Measurements from ENCODE around the gene NANOS1. TPM values are rescaled to one million over a fixed set of nuclear protein-coding genes. Genes with fewer than 3 reads are reported as not detected.
"Not testable (repeated sequence)": the region's sequence is repeated elsewhere in the genome, so short reads cannot be mapped to it uniquely, and the experiment has no call there.

The NANOS1 gene
- total RNA-seq, 1 donor from 2014 or later, result 2.8 TPM

GRCh38 chr10:119006451-119007210 lies 22.9 kb upstream of the NANOS1 start:
- no peak for DNase-seq (ENCODE audit: extremely low read depth, low read depth, low spot score)

- no peak for DNase-seq (ENCODE audit: extremely low read depth, low read depth, low spot score)
These were observed 22.3 kb upstream of the NANOS1 start for GRCh38 chr10:119007211-119007574.

GRCh38 chr10:119020627-119020946 lies 8.9 kb upstream of the NANOS1 start:
- no peak for DNase-seq (ENCODE audit: extremely low read depth, low read depth, low spot score)

- no peak for DNase-seq (ENCODE audit: extremely low read depth, low read depth, low spot score)
These were observed 6.5 kb upstream of the NANOS1 start for GRCh38 chr10:119022846-119023552.

GRCh38 chr10:119023553-119023868 lies 6.0 kb upstream of the NANOS1 start:
- DNase-seq (ENCODE audit: extremely low read depth, low read depth, low spot score), result no peak

GRCh38 chr10:119024882-119025281 lies 4.6 kb upstream of the NANOS1 start:
- DNase-seq (ENCODE audit: extremely low read depth, low read depth, low spot score), result no peak

- no peak for DNase-seq (ENCODE audit: extremely low read depth, low read depth, low spot score)
These were observed 4.2 kb upstream of the NANOS1 start for GRCh38 chr10:119025336-119025735.

- no peak for DNase-seq (ENCODE audit: extremely low read depth, low read depth, low spot score)
These were observed 3.7 kb upstream of the NANOS1 start for GRCh38 chr10:119025776-119026175.

- DNase-seq (ENCODE audit: extremely low read depth, low read depth, low spot score), result no peak
These were observed 3.0 kb upstream of the NANOS1 start for GRCh38 chr10:119026301-119027110.

GRCh38 chr10:119028445-119028899 lies 1.0 kb upstream of the NANOS1 start:
- not testable (repeated sequence) for DNase-seq (ENCODE audit: extremely low read depth, low read depth, low spot score)

- no peak for DNase-seq (ENCODE audit: extremely low read depth, low read depth, low spot score)
These were observed 458 bp upstream of the NANOS1 start for GRCh38 chr10:119028900-119029612.

GRCh38 chr10:119030421-119031250 lies 1.1 kb downstream of the NANOS1 start:
- DNase-seq (ENCODE audit: extremely low read depth, low read depth, low spot score), result no peak

- DNase-seq (ENCODE audit: extremely low read depth, low read depth, low spot score), result no peak
These were observed 2.1 kb downstream of the NANOS1 start for GRCh38 chr10:119031496-119032059.

GRCh38 chr10:119039161-119039560 lies 9.6 kb downstream of the NANOS1 start:
- DNase-seq (ENCODE audit: extremely low read depth, low read depth, low spot score), result no peak

- no peak for DNase-seq (ENCODE audit: extremely low read depth, low read depth, low spot score)
These were observed 11.8 kb downstream of the NANOS1 start for GRCh38 chr10:119041326-119041725.

GRCh38 chr10:119042169-119042568 lies 12.7 kb downstream of the NANOS1 start:
- no peak for DNase-seq (ENCODE audit: extremely low read depth, low read depth, low spot score)

- DNase-seq (ENCODE audit: extremely low read depth, low read depth, low spot score), result no peak
These were observed 16.0 kb downstream of the NANOS1 start for GRCh38 chr10:119045561-119045960.

- no peak for DNase-seq (ENCODE audit: extremely low read depth, low read depth, low spot score)
These were observed 19.8 kb downstream of the NANOS1 start for GRCh38 chr10:119049361-119049760.

GRCh38 chr10:119049777-119050176 lies 20.3 kb downstream of the NANOS1 start:
- no peak for DNase-seq (ENCODE audit: extremely low read depth, low read depth, low spot score)

- DNase-seq (ENCODE audit: extremely low read depth, low read depth, low spot score), result no peak
These were observed 22.3 kb downstream of the NANOS1 start for GRCh38 chr10:119051775-119052174.
